GM18867 (cell line): ENCODE measurements around the gene WNT3.
"Not testable (repeated sequence)": the region's sequence is repeated elsewhere in the genome, so short reads cannot be mapped to it uniquely, and the experiment has no call there.

Experiments used
- ATAC-seq: cut with Tn5 transposase; IDR thresholded peaks from one replicate; pipeline ENCODE4 v1.9.1; 2021; ENCODE audit warnings: mild to moderate bottlenecking, moderate library complexity; ENCODE audit not compliant: unreplicated experiment

The WNT3 gene, protein sequence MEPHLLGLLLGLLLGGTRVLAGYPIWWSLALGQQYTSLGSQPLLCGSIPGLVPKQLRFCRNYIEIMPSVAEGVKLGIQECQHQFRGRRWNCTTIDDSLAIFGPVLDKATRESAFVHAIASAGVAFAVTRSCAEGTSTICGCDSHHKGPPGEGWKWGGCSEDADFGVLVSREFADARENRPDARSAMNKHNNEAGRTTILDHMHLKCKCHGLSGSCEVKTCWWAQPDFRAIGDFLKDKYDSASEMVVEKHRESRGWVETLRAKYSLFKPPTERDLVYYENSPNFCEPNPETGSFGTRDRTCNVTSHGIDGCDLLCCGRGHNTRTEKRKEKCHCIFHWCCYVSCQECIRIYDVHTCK

DNA sequence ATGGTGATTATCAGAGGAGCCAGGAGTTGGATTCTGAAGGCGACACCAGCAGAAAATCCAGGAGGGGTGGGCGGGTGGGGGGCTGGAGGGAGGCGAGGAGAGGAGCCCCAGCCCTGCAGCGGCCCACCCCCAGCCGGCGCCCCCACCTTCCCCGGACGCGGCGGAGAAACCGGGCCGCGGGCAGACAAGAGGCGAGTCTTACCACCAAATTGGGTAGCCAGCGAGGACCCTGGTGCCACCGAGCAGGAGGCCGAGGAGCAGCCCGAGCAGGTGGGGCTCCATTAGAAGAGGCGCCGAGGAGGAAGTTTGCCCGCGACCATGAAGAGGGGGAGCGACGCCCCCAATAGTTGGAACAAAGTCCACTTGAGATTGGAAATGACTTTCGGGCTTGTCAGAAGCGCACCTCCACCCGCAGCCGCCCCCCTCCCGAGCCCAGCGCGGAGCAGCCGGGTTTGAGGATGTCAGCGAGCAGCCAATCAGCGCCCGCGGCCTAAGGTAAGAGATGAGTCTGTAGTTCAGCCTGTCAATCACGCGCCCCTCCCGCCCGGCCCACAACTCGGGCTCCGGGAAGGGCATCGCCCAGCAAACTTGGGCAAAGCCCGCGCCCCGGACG is at the start of gene WNT3:
WNT3 (minus strand) TSS at position 377 of the 613 bp plus-strand sequence; CDS start at position 282, 95 bp downstream.
- ATAC-seq: no peak

GRCh38 chr17:46866747-46867146 is 48.3 kb upstream of the WNT3 start:
- ATAC-seq: no peak

- ATAC-seq: no peak
Observed at GRCh38 chr17:46866325-46866724, 47.8 kb upstream of the WNT3 start.

GRCh38 chr17:46865100-46865499 is 46.6 kb upstream of the WNT3 start:
- no peak for ATAC-seq

DNA sequence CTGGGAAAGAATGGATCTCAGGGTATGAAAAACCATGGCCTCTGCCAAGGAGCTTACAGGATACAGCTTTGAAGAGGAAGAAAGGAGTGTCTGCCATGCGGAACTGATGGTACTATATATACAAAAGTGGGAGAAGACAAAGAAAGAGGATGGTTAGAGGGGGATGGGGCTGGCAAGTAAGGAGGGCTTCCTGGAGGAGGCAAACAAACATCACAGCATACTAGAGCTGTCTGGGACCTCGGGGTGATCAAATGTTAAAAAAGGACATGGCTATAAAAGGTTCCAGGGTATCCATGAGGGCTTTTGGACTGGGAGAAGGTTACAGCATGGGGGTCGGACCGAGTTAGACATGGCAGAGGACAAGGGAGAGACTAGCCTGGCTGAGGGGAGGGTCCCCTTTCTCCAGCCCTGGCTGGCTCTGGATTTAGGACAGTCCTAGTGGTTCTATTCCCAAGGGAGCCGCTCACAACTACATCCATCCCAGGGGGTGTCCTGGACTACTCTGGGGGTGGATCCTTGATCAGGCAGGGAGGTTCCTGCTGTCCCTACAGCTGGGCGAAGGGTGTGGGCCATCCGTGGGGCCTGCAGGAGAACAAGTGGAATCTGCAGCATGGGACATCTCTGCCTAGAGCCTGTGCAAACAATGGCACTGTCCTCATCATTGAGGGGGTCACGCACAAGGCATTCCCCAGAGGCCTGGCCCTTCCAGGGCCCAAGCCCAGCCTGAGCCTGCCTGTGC is 45.1 kb upstream of the WNT3 start:
- no peak for ATAC-seq

DNA sequence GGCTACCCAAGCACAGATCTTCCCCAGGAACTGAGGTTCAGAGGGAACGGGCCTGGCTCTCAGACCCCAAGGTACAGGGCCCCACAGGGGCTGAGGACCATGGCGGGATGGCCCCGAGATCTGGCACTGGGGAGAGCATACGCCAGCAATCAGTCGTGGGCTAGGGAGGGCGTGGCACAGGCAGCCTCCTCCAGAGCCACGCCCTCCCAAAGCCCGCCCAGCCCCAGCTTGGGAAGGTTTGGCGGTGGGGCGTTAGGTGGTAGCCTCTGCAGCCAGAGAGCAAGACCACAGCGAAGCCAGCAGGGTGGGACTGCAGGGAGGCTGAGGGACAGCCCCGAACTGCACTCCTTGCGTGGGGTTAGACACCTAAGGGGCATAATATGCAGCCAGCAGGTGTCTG is 44.5 kb upstream of the WNT3 start:
- ATAC-seq: no peak

DNA sequence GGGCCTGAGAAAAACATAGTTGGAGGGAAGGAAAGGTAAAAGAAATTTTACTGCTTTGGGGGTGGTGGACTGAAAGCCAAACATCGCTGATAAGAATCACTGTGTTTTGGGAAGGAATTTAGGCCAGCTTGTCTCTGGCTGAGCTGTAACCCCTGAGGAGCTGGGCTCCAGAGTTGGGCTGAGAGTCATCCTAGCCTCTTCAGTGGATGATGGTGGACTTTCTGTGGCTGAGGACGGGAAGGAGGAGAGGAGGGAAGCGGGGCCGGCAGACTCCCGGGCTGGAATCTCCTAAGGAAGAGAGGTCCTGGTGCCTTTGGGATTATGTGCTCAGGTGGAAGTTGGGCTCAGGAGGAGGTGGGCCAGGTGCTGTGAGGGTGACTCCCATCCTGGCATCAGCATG is 41.5 kb upstream of the WNT3 start:
- ATAC-seq: no peak

DNA sequence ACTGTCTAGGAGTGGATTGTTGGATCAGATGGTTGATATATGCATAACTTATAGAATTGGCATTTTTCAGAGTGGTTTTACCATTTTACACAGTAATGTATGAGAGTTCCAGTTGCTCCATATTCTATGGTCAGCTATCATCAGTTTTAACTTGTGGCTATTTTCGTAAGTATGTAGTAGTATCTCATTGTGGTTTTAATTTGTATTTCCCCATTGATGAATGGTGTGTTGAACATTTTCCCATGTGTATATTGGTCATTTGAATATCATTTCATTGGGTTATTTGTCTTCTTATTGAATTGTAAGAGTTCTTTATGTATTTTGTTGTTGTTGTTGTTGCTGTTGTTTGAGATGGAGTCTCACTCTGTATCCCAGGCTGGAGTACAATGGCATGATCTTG is 39.1 kb upstream of the WNT3 start:
- no peak for ATAC-seq

GRCh38 chr17:46854948-46855347 is 36.5 kb upstream of the WNT3 start:
- no peak for ATAC-seq

DNA sequence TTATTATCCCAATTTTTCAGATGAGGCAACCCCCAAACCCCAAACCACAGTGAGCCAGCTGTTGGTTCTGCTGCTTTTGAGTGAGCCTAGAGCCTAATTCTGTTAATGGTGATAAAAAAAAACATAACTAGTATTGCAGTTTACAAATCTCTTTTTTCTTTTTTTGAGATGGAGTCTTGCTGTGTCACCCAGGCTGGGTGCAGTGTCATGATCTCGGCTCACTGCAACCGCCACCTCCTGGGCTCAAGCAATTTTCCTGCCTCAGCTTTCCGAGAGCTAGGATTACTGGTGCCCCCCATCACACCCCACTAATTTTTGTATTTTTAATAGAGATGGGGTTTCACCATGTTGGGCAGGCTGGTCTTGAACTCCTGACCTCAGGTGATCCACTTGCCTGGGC is 36.0 kb upstream of the WNT3 start:
- no peak for ATAC-seq

DNA sequence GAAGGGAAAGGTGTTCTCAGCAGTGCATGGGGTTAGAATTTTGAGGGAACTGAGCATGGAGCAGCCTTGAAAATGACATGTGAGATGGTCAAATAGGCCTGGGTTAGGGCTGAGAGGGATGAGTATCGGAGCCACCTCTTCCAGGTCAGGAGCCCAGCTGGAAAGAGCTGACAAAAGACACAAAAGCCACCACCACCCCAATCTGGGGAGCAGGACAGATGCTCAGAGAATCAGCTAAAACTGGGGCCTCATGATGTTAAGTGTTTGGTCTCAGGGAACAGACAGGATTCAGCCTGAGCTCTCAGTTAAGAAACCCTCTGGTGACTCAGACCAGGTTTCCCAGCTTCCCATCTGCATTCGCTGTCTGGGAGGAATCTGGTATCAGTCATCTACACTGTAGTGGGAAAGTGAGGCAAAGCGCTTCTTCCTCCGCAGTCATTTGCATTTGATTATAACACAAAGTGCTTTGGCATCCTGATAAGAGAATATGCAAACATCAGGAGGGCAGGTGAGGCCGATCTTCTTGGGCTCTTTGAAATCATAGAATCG is 35.5 kb upstream of the WNT3 start:
- no peak for ATAC-seq

DNA sequence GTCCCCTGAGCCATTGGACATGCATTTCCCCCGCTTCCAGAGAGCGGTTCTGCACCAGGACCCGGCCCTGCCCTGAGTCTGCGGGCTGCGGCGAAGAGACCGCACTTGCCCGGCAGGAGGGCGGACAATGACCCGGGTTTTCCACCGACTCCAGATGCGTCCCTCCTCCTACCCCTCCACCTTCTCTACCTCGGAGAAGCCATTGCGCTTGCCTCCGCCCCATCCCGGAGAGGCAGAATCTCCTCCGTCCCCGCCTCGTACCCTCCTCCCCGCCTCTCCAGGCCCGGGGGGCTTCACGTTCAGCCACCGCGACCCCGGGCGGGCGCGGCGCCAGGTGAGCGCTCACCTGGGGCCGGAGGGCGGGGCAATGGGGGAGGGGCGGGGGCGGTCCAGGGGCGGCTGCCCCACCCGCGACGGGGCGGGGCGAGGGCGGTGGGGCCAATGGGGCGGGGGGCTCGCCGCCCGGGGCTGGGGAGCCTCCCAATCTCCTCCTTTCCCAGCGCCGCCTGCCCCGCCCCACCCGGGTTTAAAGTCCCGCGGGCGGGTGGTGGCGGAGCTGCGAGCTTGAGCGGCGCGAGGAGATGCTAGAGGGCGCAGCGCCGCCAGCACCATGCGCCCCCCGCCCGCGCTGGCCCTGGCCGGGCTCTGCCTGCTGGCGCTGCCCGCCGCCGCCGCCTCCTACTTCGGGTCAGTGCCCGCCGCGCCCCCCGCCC is 32.7 kb upstream of the WNT3 start, which contains the start of gene WNT9B:
WNT9B (plus strand) TSS at position 555 of the 713 bp plus-strand sequence; CDS start at position 611, 56 bp downstream.
- no peak for ATAC-seq

GRCh38 chr17:46850688-46851028 is 32.2 kb upstream of the WNT3 start:
- ATAC-seq: no peak

DNA sequence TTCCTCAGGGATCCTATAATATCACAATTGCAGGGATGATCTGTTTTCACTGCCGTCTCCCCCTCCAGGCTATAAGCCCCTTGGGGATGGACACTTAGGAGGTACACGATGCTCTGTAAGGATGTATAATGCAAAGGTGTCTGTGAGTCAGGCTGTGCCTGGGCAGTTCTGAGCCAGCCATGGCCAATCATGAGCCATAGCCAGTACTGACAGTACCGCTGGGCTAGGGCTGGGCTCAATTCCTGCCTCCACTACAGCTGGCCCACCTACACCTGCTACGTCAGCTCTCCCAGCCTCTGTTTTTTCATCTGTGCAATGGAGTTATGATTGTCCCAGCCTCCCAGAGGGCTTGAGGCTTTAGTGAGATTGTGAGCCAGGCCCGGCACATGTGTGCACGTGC is 30.0 kb upstream of the WNT3 start:
- ATAC-seq: no peak

DNA sequence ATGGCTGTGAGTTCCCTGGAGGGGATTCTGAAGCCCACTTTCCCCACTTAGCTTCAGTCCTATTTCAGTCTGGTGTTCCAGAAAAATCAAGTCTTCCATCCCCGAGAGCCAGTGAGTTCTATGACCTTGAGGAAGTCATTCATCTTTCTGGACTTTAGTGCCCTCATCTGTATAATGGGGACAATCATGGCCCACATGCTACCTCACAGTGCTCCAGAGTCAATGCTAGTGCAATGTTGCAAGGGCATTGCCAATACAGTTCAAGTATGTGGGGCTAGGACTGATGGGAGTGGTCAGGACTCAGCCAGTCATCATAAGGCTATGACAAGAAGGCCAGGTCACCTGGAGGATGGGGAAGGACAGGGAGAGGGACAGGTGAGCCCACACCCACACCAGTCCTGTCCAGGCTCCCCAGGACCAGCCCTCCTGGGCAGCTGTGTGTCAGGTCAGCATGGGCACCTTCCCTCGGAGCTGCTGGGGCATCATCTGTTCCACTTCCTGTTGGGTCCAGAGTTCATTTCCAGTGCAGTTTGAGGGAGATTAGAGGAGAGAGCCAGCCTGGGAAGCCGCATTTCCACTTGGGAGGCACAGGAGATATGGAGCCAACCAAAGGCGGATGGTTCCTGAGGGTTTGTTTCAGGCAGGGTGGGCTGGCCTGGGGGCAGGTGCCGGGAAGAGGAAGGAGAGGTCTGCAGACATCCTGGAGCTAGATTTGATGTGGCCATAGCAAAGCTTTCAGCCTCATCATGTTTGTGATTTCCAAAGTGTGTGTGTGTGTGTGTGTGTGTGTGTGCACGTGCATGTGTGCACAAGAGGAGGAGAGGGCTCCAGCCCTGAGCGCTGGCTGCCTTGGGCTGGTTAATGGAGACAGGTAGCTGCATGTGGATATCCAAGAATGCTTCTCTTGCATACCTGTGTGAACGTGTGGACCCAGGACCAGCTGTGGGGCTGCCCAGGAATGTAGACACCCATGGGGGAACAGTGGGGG is 29.0 kb upstream of the WNT3 start:
- no peak for ATAC-seq

DNA sequence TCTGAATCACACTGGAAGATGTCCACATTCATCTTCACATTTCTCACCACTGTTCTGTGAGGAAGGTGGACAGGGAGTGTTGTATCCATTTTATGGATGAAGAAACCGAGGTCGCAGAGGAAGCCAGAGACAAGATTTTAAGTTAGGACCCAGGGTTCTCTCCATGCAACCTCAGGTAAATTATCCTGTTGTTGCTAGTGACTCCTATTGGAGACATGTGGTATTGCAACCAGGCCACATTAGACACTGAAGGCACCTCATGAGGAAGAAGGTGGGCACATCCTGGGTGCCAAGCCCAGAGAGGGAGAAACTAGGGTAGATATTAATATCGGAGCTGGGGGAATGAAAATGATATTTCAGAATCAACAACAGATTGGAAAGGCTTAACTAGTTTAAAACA is 24.3 kb upstream of the WNT3 start:
- ATAC-seq: no peak

DNA sequence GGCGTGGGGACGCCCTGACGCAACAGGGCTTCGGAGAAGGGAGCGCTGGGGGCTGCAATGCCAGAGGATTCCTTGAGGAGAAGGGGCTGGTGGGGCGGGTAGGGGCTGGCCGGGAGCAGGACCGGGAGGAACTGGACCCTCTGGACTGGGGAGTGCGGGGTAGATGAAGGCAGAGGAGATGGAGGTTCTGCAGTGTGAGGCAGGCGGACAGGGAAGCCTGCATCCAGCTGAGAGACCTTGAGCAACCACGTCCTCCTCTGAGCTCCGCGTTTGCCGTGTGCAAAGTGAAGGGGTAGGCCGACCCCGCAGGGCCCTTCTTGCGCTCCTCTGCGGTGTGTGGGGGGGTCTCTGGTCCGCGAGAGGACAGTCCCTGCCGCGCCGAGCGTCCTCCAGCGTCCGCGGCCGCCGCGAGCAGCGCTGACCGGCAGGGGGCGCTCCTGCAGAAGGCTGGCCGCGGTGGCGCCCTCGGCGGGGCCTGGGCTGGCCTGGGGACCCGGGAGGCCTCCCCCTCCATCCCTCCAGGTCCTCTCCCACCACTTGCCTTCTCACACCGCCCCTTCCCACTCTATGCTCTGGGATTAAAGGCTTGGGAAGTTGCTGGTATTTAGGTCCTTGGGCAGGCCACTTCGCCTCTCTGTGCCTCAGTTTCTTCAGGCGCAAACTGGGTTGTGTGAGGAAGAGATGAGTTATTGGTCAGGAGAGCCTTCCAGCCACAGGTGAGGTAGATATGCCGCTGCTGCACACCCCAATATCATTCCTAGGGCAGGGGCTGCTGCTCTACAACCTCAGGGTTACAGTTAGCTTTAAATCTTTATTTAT is 23.3 kb upstream of the WNT3 start:
- no peak for ATAC-seq

DNA sequence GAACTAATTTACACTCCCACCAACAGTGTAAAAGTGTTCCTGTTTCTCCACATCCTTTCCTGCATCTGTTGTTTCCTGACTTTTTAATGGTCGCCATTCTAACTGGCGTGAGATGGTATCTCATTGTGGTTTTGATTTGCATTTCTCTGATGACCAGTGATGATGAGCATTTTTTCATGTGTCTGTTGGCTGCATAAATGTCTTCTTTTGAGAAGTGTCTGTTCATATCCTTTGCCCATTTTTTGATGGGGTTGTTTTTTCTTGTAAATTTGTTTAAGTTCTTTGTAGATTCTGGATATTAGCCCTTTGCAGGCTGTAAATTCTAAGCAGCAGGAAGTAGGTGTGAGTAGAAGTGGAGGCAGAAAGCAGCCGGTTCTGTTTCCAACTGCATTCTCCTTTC is 22.1 kb upstream of the WNT3 start:
- not testable (repeated sequence) for ATAC-seq

DNA sequence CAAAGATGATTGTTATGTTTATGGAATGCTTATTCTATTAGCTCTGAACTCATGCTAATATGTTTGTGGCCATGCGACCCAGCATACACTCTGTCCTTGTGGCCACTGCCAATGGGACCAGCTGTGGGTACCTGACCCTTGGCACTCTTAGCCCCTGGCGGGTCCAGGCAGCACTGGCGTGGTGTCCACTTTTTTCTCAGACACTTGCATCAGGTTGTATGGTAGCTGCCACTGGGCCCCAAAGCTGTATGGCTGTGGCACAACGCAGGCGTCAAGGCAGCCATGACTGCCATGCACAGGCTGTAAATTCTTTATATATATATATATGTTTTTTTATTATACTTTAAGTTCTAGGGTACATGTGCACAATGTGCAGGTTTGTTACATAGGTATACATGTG is 20.7 kb upstream of the WNT3 start:
- no peak for ATAC-seq
